Stimulated activated CD8-positive, alpha-beta memory T cell treated with anti-CD3 and anti-CD28 coated beads, Interleukin-12 subunit alpha, Interleukin-12 subunit beta, amount 100 ng/mL, for 24 hours (primary cell): ENCODE results near the gene TCF7L2.

ENCODE experiments used
- DNase-seq: peaks from one replicate; pipeline ENCODE4 v3.0.0-alpha.2; 2020; ENCODE audit errors: extremely low read depth

Gene TCF7L2

GRCh38 chr10:113177936-113178335, 227.9 kb downstream of the TCF7L2 start:
- DNase-seq: no peak

GRCh38 chr10:113178771-113179170, 228.7 kb downstream of the TCF7L2 start:
- DNase-seq: no peak

- DNase-seq: no peak
These were observed 229.2 kb downstream of the TCF7L2 start for GRCh38 chr10:113179265-113179664.

GRCh38 chr10:113179966-113180365, 229.9 kb downstream of the TCF7L2 start:
- no peak for DNase-seq

GRCh38 chr10:113180401-113181154, 230.5 kb downstream of the TCF7L2 start:
- no peak for DNase-seq

- no peak for DNase-seq
These were observed 232.1 kb downstream of the TCF7L2 start for GRCh38 chr10:113182154-113182553.

GRCh38 chr10:113183573-113183972, 233.5 kb downstream of the TCF7L2 start:
- no peak for DNase-seq

- no peak for DNase-seq
These were observed 237.2 kb downstream of the TCF7L2 start for GRCh38 chr10:113187063-113187777.

GRCh38 chr10:113199459-113199858, 249.4 kb downstream of the TCF7L2 start:
- no peak for DNase-seq

- no peak for DNase-seq
These were observed 252.0 kb downstream of the TCF7L2 start for GRCh38 chr10:113202011-113202410.

- no peak for DNase-seq
These were observed 257.9 kb downstream of the TCF7L2 start for GRCh38 chr10:113207924-113208323.

- no peak for DNase-seq
These were observed 263.0 kb downstream of the TCF7L2 start for GRCh38 chr10:113213035-113213434.

GRCh38 chr10:113214331-113214730, 264.3 kb downstream of the TCF7L2 start:
- DNase-seq: no peak

GRCh38 chr10:113216102-113216501, 266.1 kb downstream of the TCF7L2 start:
- DNase-seq: no peak
